GF-D8 (cell line): ENCODE data around the gene TRIM25.

Experiments
- DNase-seq: peaks from one replicate; lab custom pipeline; 2025; lab: John Stamatoyannopoulos, UW

TRIM25 gene

DNA sequence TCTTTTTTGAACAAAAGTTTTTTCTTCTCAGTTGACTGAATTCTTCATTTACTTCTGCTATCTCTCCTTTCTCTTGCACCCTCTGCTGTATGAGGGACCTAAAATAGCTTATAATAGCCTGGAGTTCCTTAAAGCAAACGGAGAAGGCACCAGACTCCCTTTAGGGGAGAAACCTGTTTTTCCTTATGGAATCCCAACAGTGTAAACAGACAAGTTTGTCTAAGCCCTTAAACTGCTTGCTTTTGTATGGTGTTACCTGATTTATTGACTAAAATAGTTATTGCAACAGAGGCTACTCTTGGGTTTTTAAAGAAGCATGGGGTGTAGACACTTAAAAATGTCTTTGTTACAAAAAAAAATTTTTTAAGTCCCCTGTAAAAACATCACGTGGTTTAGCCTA lies 12.9 kb upstream of the TRIM25 start:
- no peak for DNase-seq

DNA sequence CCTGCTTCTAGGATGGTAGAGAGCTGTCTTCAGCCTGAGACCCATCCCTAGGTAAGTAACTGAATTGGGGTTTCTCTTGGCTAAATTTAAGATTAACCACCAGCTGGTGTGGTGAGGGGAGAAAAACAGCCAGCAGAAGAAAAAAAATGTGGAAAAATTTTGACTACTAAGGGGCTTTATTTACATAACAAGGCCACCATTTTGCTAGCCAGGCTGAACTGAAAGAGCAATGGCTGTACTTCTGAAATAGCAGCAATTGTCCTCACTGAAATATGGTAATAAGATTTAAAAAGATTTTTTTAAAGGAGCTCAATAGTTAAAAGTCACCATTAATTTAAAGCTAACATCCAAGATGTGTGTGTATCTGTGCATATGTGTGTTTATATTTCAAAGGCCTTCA lies 12.4 kb upstream of the TRIM25 start:
- DNase-seq = no peak

DNA sequence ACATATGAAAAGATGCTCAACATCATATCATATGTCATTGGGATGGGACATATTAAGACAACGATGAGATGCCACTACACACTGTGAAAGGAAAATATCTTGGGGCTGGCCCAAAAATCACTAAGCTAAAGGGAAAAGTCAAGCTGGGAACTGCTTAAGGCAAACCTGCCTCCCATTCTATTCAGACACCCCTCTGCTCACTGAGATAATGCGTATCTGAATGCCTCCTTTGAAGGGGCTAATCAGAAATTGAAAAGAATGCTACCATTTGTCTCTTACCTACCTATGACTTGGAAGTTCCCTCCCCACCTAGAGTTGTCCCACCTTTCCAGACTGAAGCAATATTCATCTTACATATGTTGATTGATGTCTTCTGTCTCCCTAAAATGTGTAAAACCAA lies 11.2 kb upstream of the TRIM25 start:
- no peak for DNase-seq

DNA sequence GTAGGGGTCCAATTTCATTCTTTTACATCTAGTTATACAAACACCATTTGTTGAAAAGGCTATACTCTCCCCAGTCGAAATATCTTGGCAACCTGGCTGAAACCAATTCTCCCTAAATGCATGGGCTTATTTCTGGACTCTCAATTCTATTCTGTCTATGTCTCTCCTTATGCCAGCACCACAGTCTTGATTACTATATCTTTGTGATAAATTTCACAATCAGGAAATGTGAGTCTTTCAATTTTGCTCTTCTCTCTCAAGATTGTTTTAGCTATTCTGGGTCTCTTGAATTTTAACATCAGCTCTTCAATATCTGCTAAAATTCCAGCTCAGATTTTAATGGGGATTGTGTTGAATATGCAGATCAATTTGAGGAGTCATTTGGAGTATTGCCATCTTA lies 5.9 kb upstream of the TRIM25 start:
- DNase-seq = peak; percentile 15

DNA sequence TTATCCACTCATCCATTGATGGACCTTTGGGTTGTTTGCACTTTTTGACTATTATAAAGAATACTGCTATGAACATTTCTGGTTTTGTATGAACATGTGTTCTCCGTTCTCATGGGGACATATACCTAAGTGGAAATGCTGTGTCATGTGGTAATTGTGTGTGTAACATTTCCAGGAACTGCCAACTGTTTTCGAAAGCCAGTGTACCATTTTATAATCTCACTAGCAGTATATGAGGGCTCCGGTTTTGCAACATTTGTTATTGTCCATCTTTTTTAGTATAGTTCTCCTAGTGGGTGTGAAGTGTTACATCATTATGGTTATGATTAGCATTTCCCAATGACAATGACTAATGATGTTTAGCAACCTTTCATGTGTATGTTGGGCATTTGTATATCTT lies 5.1 kb upstream of the TRIM25 start:
- peak; percentile 96 for DNase-seq

DNA sequence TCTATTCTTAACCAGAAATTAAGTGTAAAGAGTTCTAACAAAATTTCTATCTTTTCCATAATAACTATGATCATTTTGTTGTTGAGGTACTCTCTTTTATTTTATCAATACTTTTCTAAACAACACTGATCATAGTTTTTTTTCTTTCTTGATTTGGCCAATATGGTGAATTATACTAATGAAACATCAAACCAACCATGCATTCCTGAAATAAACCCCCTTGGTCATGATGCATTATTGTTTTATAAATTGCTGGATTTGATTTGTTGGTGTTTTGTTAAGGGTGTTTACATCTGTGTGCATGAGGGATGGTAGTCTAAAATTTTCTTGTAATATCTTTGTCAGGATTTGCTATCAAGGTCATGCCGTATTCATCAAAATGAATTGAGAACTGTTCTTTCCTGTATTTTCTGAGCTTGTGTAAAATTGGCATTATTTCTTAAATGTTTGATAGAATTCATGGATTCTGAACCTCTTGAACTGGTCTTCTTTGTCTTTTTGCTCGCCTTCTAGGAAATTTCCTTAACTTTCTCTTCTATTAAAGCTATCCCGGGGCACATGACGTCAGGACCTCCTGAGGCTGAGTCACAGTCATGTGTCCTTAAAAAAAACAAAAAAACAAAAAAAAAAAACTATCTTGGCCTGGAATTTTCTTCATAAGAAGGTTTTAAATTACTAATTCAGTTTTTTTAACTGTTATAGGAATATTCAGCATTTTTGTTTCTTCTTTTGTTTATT lies 3.9 kb upstream of the TRIM25 start:
- DNase-seq = no peak

DNA sequence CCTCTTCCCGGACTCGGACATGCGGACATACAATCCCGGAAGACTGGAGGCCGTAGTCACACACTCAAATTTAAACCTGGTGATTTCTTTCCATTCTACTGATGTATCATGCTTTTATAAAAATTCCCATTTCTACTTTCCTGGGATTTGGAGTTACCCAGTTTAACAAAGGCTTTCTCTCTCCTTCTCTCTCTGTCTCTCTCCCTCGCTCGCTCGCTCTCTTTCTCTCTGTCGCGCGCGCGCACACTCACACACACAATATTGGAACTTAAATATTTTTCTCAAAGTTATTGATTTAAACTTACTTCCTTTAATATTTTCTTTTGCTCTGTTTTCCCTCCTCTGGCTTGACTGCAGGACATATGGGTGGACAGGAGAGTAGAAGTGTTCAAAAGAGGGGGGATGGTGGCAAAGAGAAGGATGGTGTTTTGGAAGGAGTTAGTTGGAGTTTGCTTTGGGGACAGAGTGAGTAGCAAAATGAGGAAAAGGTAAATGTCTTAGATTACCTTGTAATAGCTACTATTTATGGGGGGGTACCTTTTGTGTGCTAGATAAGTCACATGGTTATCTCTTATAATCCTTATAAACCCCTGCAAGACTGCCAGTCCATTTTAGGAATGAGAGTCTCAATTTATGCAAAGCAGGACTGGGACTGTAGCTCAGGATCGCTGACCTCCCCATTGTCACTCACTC lies 878 bp upstream of the TRIM25 start:
- peak; percentile 35 for DNase-seq

DNA sequence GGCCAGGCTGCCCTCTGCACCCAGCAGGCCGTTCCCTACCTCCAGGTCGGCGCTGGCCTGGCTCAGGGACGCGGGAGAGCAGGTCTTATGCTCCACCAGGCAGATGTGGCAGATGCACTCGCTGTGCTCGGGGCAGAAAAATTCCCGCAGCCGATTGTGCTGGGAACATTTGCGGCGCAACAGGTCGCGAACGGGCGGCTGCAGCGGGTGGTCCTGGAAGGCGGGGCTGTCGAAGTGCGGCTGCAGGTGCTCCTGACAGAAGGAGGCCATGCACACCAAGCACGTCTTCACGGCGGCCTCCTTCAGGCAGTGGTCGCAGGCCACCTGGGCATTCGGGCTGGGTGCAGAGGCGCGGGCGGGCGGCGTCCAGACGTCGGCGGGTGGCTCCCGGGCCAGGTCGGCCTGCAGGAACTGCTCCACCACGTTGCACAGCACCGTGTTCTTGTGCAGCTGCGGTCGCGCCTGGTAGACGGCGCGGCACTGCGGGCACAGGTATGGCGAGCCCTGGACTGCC lies 439 bp downstream of the TRIM25 start:
- no peak for DNase-seq

DNA sequence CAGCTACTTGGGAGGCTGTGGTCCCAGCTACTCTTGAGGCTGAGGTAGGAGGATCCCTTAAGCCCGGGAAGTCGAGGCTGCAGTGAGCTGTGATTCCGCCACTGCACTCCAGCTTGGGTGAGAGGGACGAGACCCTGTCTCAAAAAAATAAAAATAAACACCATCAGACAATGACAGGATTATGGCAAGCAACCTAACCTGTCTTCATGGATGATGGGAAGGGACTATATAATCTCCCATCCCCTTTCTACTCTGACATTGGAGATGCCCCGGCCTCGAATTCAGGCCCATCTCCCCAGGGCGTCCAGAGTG lies 893 bp downstream of the TRIM25 start:
- DNase-seq = no peak

DNA sequence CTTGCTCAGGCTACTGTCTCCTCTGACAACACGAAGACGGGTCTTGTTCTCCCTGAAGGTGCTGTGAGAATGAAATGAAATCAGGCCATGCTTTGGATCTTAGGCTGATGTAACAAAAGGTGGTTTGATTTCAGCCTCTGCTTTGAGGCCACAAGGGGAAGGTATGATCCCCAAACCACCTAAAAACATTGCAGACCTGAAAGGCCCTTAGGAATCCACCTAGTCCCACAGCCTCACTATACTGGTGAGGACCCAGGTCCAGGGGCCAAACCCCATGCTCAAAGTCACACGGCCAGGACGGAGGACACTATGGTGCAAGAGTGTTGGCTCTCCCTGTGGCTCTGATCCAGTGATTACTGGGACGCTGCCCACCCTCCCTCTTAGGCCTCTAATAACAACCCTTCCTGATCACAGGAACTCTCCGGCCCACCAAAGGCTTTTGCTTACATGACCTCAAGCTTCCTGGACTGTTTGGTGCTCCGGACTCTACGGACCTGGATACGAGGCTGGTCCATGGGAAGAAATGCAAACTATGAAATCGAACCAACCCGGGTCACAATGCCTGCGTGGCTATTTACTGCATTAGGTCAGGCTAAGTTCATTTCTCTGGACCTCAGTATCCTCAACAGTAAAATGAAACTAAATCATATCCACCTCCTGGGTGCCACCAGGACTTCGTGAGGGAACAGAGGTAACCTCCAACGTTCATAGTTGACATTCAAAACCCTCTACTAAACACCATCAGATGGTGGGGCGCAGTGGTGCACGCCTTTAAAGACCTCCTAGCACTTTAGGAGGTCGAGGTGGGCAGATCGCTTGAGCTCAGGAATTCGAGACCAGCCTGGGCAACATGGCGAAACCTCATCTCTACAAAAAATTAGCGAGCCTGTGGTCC lies 1.5 kb downstream of the TRIM25 start:
- DNase-seq = no peak

DNA sequence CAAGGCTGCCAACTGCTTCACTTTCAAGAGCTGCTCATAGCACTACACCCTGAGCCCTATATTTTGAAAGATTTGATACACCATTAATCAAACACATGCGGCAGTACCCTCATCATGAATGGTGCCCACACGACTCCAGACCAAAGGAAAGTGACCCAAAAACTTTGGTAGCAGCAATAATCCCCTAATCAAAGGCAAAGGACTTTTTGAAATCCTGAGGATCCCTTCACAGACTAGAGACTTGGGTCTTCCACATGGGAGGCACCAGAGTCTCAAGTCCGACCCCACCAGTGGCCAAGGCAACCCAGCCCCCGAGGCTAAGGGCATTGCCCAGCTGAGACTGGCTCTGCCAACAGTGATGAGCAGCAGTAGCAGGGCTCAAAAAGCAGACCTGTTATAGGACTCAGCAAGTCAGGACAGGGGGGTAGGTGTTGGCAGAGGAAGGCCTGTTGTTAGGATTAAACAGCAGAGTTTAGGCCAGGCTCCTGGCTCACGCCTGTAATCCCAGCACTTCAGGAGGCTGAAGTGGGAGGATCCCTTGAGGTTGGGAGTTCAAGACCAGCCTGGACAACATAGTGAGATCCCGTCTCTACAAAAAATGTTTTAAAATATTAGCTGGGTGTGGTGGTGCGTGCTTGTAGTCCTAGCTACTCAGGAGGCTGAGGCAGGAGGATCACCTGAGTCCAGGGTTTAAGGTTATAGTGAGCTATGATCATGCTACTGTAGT lies 3.2 kb downstream of the TRIM25 start:
- DNase-seq = no peak

DNA sequence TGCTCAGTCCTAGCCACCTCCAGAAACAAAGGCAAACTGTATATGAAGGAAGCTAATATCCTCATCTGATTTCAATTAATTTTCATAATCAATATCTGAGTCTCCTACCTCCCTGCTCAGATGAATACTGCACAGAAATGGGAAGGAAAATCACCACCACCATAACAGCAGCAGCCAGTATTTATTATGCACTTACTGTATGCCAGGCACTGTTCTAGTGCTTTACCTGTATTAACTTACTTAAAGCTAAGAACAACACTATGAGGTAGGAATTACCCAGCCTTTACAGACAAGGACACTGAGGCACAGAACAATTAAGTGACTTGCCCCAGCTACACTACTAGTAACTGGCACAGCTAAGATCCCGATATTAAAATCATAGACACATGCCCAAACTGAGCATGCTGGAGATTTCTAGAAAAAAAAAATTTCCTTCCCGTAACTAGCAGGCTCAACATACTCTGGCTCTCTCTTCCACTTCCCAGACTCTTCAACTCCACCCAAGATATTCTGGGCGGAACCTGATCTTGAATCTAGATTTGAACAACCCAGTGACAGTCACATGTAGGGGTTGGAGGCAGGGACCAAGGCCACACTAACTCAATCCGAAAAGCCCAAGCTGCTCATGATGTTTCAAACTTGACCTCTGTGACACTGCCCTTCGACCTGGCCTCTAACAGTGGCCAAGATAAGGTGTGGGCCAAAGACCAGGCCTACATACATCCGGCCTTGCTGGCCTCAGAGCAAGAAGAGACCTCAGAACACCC lies 3.9 kb downstream of the TRIM25 start:
- no peak for DNase-seq

DNA sequence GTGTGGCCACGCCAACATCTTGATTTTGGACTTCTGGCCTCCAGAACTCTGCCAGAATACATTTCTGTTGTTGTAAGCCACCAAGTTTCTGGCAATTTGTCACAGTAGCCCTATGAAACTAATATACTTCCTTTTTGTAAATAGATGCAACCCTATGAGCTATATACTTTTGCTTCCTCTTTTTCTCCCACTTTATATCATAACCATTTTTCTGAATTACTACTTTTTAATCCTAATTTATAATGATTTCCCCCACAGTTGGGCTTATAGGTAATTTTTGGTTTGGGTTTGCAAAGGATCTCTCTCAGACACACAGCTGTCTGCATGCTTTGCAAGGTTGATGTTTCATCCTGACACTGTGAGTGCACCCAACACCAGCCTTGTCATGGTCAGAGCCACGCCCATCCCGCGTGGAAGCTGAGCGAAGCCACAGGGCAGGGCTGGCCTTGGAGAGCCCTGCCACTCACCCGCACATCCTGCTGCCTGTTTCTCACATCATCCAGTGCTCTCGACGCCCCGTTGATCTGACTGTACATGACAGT lies 5.8 kb downstream of the TRIM25 start:
- DNase-seq = no peak

DNA sequence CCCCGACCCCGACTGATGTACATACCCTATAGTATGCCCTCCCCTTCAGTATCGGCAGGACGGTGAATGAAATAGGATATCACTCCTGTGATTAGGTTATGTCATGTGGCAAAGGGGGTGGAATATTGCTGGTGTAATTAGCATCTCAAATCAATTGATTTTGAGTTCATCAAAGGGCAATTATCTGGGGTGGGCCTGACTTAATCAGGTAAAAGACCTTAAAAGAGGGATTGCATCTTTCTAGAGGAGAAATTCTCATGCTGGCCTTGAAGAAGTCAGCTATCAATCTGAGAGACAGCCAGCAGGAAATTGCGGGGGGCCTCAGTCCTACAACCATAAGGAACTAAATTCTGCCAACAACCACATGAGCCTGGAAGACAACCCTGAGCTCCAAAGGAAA lies 10.3 kb downstream of the TRIM25 start:
- no peak for DNase-seq

DNA sequence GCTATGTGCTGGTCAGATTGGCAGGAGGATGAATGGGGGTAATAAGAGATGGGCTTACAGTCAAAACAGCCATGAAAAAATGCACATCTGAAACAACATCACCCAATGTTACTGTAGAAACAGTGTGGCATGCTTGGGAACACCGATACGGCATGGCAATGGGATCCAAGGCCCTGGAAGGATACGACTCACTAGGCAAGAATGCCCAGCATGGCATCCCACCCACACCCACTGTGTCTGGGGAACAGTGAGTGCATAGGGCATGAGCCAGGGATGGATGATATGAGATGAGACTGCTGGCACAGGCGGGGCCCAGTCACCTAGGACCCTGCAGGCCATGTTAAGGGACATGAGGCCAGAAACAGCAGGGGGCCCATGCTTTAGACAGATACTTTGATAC lies 11.5 kb downstream of the TRIM25 start:
- no peak for DNase-seq

DNA sequence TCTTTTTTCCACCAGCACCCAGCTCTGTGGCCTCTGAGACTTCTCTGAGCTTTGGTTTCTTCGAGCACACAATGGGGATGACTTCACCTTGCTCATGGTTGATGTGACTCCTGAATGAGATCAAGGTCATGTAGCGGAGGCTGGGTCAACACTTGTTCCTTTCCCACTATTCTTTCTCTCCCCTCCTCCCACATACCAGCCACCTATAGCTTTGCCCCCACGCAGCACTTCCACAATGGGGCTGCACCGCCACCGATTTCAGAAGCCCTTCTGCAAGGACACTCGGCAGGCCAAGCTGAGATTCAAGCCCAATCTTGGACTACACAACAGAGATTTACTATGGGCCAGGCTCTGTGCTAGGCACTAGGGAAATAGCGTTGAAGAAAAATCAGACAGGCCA lies 14.4 kb downstream of the TRIM25 start:
- DNase-seq = no peak

DNA sequence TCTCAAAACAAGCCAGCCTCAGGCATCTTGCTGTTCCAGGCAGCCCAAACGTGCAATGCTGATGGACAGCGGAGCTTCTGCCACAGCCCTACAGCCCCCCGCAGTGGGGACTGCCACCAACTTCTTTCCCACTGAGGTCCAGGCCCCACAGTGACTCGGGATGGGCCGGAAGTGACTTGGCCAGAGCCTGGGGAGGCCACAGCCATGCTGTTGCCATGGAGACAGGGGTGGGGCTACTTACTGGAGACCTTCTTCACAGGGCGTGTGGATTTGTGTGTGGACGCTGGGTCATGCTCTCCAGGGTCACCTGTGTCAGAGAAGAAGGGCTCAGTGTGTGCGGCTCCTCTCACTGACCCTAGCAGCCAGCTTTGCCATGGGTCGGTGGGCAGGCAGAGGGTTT lies 15.0 kb downstream of the TRIM25 start:
- DNase-seq = no peak

DNA sequence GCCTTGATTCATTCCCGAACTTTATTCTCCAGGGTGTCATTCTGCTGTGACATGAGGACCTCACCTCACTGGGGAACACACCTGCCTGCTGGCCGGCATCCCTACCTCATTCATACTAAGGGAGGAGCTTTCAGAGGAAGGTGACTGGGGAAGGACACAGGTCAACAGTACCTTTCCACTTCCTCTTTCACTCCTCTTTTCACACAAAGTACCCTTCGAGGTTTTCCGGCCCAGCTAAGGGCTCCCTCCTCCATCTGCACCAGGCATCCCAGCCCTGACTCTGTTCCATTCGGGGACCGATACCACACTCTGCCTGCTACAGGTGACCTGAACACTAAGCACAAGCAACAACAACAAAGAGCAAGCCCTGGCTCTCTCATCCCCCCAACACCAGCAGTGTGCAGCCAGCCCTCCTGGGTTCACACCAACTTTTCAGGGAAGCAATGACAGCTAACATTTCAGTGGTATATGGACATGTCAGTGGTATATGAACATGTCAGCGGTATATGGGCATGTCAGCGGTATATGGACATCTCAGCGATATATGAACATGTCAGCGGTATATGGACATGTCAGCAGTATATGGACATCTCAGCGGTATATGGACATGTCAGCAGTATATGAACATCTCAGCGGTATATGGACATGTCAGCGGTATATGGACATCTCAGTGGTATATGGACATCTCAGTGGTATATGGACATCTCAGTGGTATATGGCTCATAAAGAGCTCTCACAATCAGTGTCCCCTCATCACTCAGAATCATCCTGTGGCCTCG lies 16.0 kb downstream of the TRIM25 start:
- DNase-seq = no peak

DNA sequence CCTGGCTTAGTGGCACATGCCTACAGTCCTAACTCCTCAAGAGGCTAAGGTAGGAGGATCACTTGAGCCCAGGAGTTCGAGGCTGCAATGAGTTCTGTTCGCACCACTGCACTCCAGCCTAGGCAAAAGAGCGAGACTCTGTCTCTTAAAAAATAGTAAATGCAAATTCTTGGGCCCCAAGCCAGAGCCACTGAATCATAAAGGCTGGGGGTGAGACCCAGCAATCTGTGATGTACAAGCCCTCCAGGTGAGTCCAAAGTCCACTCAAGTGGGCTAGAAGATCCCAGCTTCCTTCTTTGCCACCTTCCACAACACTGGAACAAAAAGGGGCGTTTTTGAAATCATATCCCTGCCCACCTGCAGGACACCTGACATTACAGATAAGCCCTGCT lies 16.9 kb downstream of the TRIM25 start:
- DNase-seq = no peak

DNA sequence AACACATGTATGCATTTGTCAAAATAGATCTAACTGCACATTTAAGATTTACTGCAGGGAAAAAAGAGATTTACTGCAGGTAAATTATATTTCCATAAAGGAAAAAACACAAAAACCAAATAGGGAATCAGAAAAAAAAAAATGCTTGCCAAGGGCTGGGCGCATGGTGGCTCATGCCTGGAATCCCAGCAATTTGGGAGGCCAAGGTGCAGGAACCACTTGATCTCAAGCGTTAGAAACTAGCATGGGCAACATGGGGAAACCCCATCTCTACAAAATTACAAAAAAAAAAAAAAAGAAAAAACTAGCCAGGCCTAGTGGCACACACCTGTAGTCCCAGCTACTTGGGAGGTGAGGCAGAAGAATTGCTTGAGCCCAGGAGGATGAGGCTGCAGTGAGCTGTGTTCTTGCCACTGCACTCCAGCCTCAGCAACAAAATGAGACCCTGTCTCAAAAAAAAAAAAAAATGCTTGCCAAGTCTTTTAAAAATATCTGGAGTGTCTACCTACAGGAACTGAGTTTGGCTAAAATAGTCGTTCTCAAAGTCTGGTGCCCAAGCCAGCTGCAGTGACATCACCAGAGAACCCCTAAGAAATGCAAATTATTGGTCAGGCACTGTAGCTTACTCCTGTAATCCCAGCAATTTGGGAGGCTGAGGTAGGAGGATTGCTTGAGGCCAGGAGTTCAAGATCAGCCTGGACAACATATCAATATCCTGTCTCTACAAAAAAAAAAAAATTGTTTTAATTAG lies 17.5 kb downstream of the TRIM25 start:
- DNase-seq = no peak
